Gastroesophageal sphincter (tissue), 4 donors: ENCODE results near the gene MEGF11. TPM values are rescaled to one million over a fixed set of nuclear protein-coding genes. Genes with fewer than 3 reads are reported as not detected.

Experiments
- ATAC-seq: fragments of 150-250 bp; one replicate; pipeline ENCODE4 v1.9.1; 2016; ENCODE audit warnings: mild to moderate bottlenecking, moderate library complexity
- H3K27ac ChIP-seq, 4 donors: fragments of 200-600 bp; sonication (generic) in 3 of 4; 1 replicate in 3 of 4; 2 replicates in 1 of 4; pipeline ENCODE4 v1.5.1; 2016 to 2019
- H3K27me3 ChIP-seq: fragments of 200-600 bp; sonication (generic); one replicate; pipeline ENCODE4 v1.5.1; 2019
- H3K36me3 ChIP-seq, 2 donors: fragments of 200-600 bp; sonication (generic); one replicate each; pipeline ENCODE4 v1.5.1; 2019; ENCODE audit warnings: control low read depth in 1 of 2
- H3K4me1 ChIP-seq, 3 donors: fragments of 200-600 bp; sonication (generic); 1 replicate in 2 of 3; 2 replicates in 1 of 3; pipeline ENCODE4 v1.5.1; 2016 to 2019; ENCODE audit warnings: control low read depth in 2 of 3
- H3K4me3 ChIP-seq, 2 donors: fragments of 200-600 bp; sonication (generic); one replicate each; pipeline ENCODE4 v1.5.1; 2019; ENCODE audit warnings: mild to moderate bottlenecking in 1 of 2, moderate library complexity in 1 of 2
- H3K9me3 ChIP-seq, 3 donors: fragments of 200-600 bp; sonication (generic); one replicate each; pipeline ENCODE4 v1.5.1; 2017 to 2019; ENCODE audit warnings: control low read depth in 2 of 3
- EP300 ChIP-seq: sonication (generic); formaldehyde crosslinking; IDR thresholded peaks from one replicate; pipeline ENCODE4 v1.6.1; 2017; ENCODE audit warnings: antibody characterized with exemption, mild to moderate bottlenecking
- POLR2A ChIP-seq, 2 donors: fragments of 450-650 bp; IDR thresholded peaks; one replicate each; pipeline ENCODE4 v1.6.1; 2017; ENCODE audit warnings: antibody characterized with exemption in 2 of 2, mild to moderate bottlenecking in 2 of 2, moderate library complexity in 1 of 2
- POLR2AphosphoS5 ChIP-seq: sonication (generic); formaldehyde crosslinking; IDR thresholded peaks from one replicate; pipeline ENCODE4 v1.6.1; 2017; ENCODE audit warnings: antibody characterized with exemption
- WGBS, 2 donors: methylation state at CpG; one replicate each; pipeline ENCODE4 v1.1.5; 2018; ENCODE audit warnings: low coverage in 1 of 2; 5-methylcytosine and 5-hydroxymethylcytosine counted together
- total RNA-seq, 4 donors: library from RNA; depleted of rRNA; stranded (reverse); fragments of >200 nt; gene quantifications; one replicate each; pipeline ENCODE4 v1.1.0, GENCODE V29; 2016
- TF ChIP-seq, protein P1 (sequence below), 4 experiments: fragments of 200-600 bp in 2 of 4; fragments of 450-650 bp in 2 of 4; sonication (generic) in 1 of 4; IDR thresholded peaks; one replicate each; pipeline ENCODE4 v1.5.1; 2017 to 2019; ENCODE audit warnings: antibody characterized with exemption in 4 of 4, mild to moderate bottlenecking in 2 of 4, moderate library complexity in 2 of 4

Gene MEGF11
- total RNA-seq, 4 donors from 2014 or later: 0.08 TPM; not detected in 3

GRCh38 chr15:65916041-65916663, 337.4 kb downstream of the MEGF11 start:
- Histone ChIP-seq H3K9me3 (no peaks in the 10 kb centered on the region), H3K36me3 (peaks cover 0 to 15% of the 10 kb centered on the region in 2 donors), H3K27ac (no peak overlapping the region), H3K27me3 (no peaks in the 10 kb centered on the region), H3K4me3 (no peak overlapping the region), H3K4me1 (peaks cover 0 to 16% (median 0%) of the 10 kb centered on the region in 3 donors)
- WGBS, 2 donors: 55% methylated on average over 2 of the region's 7 CpGs; no CpG with 5 or more reads in 1 of the 2 donors
- TF ChIP-seq, protein P1, sequence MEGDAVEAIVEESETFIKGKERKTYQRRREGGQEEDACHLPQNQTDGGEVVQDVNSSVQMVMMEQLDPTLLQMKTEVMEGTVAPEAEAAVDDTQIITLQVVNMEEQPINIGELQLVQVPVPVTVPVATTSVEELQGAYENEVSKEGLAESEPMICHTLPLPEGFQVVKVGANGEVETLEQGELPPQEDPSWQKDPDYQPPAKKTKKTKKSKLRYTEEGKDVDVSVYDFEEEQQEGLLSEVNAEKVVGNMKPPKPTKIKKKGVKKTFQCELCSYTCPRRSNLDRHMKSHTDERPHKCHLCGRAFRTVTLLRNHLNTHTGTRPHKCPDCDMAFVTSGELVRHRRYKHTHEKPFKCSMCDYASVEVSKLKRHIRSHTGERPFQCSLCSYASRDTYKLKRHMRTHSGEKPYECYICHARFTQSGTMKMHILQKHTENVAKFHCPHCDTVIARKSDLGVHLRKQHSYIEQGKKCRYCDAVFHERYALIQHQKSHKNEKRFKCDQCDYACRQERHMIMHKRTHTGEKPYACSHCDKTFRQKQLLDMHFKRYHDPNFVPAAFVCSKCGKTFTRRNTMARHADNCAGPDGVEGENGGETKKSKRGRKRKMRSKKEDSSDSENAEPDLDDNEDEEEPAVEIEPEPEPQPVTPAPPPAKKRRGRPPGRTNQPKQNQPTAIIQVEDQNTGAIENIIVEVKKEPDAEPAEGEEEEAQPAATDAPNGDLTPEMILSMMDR (IDR thresholded peaks at IDR 0.05): no peak
- TF ChIP-seq POLR2A (IDR thresholded peaks at IDR 0.05) (no peak), POLR2AphosphoS5 (no peak), EP300 (no peak)
- no peak for ATAC-seq

GRCh38 chr15:65914981-65915925, 338.3 kb downstream of the MEGF11 start:
- H3K36me3 ChIP-seq: peaks cover 0 to 23% of the 10 kb centered on the region in 2 donors
- H3K4me3 ChIP-seq: no peak overlapping the region
- no peaks in the 10 kb centered on the region for H3K9me3 ChIP-seq
- H3K27me3 ChIP-seq: no peaks in the 10 kb centered on the region
- no peak for TF ChIP-seq EP300
- WGBS, 2 donors: 100% methylated on average over 1 of the region's 8 CpGs; no CpG with 5 or more reads in 1 of the 2 donors
- peaks cover 0 to 16% (median 0%) of the 10 kb centered on the region in 3 donors for H3K4me1 ChIP-seq
- ATAC-seq: no peak
- H3K27ac ChIP-seq: no peak overlapping the region

DNA sequence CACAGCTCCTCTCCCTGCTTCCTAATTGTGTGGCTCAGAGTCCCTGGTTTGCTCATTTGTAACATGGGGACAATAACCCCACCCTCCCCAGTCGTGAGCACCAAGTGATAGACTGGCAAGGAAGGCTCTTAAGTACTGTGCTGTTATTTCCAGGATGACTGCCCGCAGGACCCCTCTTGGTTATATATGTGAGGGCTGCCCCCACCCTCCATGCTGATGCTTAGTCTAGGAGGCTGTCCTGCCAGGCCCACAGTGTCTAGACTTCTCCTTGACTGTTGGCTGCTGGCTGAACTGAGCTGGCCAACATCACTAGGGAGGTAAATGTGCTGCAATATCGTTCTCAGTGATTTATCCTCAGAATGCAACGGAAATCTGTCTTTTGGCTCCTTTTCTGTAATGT, 339.2 kb downstream of the MEGF11 start:
- Histone ChIP-seq H3K4me3 (no peak overlapping the region), H3K4me1 (peaks cover 0 to 16% (median 0%) of the 10 kb centered on the region in 3 donors), H3K36me3 (peaks cover 0 to 31% of the 10 kb centered on the region in 2 donors), H3K9me3 (no peaks in the 10 kb centered on the region), H3K27me3 (no peaks in the 10 kb centered on the region), H3K27ac (no peak overlapping the region)
- TF ChIP-seq, protein P1 (IDR thresholded peaks at IDR 0.05): no peak
- TF ChIP-seq POLR2AphosphoS5: no peak
- no peak for TF ChIP-seq POLR2A (IDR thresholded peaks at IDR 0.05)
- no peak for TF ChIP-seq EP300
- ATAC-seq: no peak
- WGBS, 2 donors: 42 to 43% methylated on average over 3 to 4 of the region's 4 CpGs

- 25 to 75% methylated on average over 1 to 2 of the region's 13 CpGs for WGBS, 2 donors
- H3K36me3 ChIP-seq: peaks cover 0 to 38% of the 10 kb centered on the region in 2 donors
- peaks cover 0 to 16% (median 0%) of the 10 kb centered on the region in 3 donors for H3K4me1 ChIP-seq
Observed at GRCh38 chr15:65913631-65914199, 339.8 kb downstream of the MEGF11 start.

More at GRCh38 chr15:65913631-65914199, 339.8 kb downstream of the MEGF11 start:
- TF ChIP-seq POLR2AphosphoS5 (no peak), POLR2A (IDR thresholded peaks at IDR 0.05) (no peak), EP300 (no peak)
- TF ChIP-seq, protein P1 (IDR thresholded peaks at IDR 0.05): no peak
- no peak overlapping the region for H3K4me3 ChIP-seq
- H3K27me3 ChIP-seq: no peaks in the 10 kb centered on the region
- no peak overlapping the region for H3K27ac ChIP-seq
- no peaks in the 10 kb centered on the region for H3K9me3 ChIP-seq
- ATAC-seq: no peak
